HG02610 (cell line): ENCODE data around the gene TKT.
"Not testable (repeated sequence)": the region's sequence is repeated elsewhere in the genome, so short reads cannot be mapped to it uniquely, and the experiment has no call there.

Experiments
- ATAC-seq: cut with Tn5 transposase; IDR thresholded peaks from one replicate; pipeline ENCODE4 v1.9.1; 2021; ENCODE audit warnings: mild to moderate bottlenecking, moderate library complexity; ENCODE audit not compliant: unreplicated experiment

The TKT gene, protein sequence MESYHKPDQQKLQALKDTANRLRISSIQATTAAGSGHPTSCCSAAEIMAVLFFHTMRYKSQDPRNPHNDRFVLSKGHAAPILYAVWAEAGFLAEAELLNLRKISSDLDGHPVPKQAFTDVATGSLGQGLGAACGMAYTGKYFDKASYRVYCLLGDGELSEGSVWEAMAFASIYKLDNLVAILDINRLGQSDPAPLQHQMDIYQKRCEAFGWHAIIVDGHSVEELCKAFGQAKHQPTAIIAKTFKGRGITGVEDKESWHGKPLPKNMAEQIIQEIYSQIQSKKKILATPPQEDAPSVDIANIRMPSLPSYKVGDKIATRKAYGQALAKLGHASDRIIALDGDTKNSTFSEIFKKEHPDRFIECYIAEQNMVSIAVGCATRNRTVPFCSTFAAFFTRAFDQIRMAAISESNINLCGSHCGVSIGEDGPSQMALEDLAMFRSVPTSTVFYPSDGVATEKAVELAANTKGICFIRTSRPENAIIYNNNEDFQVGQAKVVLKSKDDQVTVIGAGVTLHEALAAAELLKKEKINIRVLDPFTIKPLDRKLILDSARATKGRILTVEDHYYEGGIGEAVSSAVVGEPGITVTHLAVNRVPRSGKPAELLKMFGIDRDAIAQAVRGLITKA

DNA sequence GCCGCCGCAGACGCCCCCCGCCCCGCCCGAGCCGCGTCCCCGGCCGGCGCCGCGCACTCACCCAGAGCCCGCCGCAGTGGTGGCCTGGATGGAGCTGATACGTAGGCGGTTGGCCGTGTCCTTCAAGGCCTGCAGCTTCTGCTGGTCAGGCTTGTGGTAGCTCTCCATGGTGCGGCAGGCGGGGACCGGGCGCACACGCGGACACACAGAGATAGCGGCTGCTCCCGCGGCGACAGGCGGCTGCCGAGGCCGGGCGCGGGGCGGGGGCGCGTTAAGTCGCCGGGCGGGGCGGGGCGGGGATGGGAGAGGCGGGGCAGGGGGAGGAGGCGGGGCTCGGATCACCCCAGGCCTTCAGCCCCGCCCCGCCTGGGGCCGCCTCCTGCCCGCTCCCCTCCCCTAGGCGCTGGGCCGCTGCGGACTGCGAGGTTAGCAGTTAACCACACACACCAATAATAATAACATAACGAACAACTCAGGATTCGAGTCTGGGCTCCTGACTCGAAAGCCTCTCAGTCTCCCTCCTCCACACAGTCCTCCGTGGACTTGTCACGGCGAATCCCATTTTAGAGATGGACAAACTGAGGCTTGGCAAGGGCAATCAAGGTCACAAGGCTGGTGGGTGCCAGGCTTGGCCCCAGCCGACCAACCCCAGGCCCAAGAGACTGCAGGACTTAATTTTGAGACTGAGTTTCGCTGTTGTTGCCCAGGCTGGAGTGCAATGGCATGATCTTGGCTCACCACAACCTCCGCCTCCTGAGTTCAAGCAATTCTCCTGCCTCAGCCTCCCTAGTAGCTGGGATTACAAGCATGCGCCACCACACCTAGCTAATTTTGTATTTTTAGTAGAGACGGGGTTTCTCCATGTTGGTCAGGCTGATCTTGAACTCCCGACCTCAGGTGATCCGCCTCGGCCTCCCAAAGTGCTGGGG is at the start of gene TKT:
Gene TKT (minus strand): TSS at position 248 of the 929 bp plus-strand sequence. CDS start 80 bp downstream, at position 168.
- peak; percentile 67 for ATAC-seq

DNA sequence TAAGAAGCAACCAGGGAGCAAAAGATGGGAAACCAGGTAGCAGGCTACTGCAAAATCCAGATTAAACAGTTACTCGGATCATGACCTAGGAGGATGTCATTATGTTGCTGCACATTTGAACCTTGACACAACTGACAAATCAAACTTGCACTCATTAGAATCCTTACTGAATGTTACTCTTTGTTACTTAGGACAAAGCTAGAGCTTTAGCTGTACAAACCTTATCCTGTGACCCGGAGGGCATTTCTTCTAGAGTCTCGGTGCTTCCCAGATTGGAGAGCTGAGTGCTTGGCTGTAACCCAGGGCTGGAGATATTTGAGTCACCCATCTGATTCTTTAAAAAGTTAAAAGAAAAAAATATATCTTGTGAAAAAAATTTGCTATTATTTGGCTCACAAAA is 48.1 kb upstream of the TKT start:
- no peak for ATAC-seq

DNA sequence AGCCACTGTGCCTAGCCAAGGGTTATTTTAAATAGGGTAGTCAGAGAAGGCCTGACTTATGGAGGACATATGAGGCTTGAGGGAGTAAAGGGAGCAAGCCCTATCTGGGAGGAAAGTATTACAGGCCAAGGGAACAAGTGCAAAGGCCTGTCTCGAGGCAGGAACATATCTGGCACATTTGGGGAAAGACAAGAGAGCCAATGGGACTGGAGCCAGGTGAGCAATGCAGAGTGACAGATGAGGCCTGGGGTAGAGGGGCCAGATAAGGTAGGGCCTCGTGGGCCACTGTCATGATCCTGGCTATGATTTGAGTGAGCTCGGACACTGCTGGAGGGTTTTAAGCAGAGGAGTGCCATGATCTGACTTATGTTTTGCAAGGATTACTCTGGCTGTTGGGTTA is 47.7 kb upstream of the TKT start:
- ATAC-seq = no peak

DNA sequence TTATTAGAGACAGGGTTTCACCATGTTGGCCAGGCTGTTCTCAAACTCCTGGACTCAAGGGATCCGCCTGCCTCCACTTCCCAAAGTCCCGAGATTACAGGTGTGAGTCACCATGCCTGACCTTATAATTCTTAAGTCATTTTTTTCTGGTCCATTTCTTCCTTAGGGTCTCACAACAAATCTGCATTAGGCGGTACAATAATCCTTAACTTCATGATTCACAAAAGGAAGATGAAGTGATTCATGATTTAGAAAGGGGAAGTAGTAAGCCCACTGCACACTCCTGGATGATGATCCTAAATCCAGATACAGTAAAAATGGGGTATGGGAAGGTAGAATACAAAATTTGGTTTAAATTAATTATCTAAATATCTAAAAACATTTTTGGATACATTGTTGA is 45.0 kb upstream of the TKT start:
- ATAC-seq = no peak

DNA sequence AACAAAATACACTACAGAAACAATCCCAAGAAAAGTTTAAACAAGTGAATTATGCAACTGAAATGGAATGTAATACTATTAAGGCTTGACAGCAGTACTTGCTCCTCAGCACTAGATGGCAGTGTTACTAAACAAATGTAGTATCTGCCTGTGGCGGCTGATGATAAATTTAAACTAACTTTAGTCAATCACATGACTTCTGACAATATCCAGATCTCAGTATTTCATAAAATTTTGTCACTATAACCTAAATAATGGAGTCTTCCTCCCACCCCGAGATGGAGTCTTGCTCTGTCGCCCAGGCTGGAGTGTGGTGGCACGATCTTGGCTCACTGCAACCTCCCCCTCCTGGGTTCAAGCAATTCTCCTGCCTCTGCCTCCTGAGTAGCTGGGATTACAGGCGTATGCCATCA is 43.8 kb upstream of the TKT start:
- ATAC-seq = not testable (repeated sequence)

DNA sequence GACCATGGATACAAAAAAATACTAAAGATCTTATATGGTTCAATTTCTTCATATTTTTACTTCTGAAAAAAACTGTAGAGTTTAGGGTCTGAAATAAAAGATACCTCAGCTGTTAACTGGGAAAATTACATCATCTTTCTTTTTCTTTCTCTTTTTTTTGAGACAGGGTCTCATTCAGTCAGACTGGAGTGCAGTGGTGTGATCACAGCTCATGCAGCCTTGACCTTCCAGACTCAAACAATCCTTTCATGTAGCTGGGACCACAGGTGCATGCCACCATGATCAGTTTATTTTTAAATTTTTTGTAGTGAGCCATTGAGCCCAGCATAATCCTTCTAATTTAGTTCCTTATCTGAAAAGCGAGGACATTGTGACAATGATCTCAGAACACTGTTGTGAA is 39.6 kb upstream of the TKT start:
- no peak for ATAC-seq

DNA sequence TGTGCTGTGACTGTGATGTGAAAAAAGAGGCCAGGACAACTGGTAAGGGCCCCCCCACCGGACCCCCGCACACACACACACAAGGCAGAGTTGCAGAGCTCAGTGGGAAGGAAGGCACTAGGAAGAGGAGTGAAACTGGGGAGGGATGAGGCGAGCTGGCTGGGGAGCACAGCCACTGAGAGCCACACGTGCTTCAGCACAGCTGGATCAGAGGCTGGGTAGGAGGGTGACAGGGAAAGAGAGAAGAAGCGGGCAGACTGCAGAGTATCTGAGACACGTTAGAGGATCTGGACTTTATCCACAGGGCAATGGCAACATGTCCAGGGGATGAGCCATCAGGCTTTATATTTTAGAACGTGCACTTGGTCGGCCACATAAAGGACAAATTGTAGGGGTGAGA is 38.0 kb upstream of the TKT start:
- no peak for ATAC-seq

DNA sequence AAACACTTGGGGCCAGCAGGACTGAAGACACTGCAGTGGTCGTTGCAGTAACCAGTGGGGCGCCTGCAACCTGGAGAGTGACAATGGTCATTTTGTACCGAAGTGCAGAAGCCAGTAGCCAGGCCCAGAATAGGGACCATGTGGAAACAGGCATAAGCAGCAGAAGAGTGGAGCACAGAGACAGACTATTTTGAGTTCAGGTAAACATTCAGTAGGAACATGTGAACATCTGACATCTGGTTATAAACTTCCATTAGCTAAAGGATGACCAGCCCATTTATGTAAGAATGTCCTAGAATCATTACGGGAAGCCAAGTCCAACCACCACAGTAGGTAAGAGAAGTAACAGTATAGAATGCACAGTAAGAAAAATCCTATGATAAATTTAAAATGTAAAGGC is 32.4 kb upstream of the TKT start:
- no peak for ATAC-seq

DNA sequence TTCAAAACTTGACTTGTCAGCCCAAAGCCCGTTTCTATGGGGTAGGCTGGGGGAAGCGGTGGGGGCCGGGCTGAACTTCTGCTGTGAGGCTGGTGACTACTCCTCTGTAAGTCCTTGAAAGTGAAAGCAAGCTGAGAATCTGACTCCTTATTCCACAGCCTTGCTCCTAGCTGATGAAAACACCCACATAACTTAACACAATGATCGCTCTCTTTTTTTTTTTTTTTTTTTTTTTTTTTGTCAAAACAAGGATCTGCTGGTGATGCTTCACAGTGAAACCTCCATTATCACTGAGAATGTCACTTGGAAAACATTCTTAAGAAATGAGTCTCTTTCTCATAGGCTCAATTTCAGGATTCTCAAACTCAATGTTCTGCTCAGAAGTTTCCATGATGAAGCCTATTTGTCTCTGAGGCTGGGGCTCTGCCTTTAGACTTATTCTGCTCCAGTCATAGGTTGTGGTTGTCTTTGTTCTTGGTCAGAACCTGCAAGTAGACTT is 31.4 kb upstream of the TKT start:
- no peak for ATAC-seq

DNA sequence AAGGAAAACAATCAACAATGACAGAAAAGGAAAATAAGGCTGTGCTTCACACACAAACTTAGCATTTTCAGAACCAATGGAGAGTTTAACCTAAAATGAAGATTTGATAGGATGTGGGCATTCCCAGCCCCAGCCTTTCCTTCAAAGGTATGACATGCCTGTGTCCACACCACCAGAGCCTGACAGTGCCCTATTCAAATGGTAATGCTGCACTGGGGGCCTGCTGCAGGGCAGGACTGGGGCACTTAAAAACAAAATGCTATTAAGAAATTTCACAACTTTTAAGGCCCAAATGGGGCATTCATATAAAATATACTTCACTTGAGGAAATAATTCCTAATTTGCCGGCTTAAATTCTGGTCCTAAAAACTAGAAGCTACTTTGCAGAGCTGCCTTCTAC is 30.9 kb upstream of the TKT start:
- ATAC-seq = no peak

DNA sequence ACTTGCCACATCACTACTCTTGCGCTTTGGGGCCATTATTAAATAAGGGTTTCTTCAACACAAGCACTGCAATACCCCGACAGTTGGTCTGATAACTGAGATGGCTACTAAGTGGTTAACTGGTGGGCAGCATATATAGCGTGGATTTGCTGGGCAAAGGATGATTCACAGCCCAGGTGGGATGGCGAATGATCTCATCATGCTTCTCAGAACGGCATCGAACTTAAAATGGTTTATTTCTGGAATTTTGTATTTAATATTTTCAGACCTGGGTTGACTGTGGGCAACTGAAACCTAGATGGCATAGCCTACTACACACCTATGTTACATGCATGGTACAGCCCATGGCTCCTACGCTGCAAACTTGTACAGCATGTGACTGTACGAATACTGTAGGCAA is 26.8 kb upstream of the TKT start:
- ATAC-seq = no peak

DNA sequence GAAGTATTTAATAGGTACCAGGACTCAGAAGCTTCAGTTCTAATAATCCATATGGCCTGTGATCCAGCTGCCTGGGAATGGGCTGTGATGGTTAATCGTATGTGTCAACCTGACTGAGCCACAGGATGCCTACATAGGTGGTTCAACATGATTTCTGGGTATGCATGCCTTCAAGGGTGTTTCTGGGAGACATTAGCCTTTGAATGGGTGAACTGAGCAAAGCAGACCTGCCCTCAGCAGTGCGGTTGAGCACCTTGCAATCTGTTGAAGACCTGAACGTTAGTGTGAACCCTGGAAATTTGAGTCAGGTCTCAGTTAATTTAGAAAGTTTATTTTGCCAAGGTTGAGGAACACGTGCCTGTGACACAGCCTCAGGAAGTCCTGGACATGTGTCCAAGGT is 22.8 kb upstream of the TKT start:
- no peak for ATAC-seq

DNA sequence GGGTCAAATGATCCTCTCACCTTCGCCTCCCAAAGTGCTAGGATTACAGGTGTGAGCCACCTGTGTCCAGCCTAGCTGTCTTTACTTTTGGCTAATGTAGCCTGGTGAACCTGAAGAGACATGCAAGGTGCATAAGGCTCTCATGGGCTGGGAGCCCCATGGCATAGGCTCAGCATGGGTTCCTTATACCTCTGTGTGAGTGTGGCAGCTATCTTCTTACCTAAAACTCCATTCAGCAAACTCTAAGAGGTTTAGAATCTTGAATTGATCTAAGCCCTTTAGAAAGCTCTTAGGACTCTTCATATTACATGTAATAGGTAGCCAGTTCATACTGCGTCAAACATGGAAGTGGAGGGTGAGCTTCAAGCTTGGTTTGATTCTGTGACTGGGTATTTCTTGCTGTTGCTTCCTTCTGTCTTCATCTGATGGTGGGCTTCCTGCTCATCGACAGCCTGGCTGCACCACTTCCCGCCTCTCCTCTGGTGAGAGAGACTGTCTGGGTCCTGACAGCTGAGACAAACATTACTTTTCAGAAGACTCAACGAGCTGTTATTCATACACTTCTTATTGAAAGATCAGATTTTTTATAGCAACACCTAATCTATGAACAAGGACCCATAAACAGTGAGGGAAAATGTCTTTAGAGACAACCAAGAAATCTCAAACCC is 19.2 kb upstream of the TKT start:
- no peak for ATAC-seq

DNA sequence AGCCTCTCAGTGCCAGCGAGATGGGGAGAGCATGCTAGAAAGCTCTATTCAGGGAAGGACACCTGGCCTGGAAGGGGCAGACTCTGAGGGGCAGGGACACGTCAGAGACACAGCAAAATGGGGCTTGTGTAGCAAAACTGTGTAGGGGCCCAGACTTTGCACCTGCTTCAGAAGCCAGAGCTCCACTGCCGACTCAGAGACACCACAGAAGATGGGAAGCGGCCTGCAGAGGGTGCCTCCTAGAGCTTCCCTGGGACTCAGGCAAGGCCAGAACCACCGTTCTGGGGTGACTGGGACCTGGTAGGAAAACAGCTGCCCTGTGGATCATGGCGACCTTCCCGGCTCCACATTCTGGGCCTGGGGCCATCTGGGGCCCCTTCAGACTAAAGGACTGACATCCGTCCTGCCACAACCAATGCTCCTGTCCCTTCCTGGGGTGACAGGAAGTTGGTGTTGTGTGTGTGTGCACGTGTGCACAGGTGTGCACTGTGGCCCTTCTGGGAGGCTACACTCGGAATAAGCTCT is 17.4 kb upstream of the TKT start:
- ATAC-seq = no peak

DNA sequence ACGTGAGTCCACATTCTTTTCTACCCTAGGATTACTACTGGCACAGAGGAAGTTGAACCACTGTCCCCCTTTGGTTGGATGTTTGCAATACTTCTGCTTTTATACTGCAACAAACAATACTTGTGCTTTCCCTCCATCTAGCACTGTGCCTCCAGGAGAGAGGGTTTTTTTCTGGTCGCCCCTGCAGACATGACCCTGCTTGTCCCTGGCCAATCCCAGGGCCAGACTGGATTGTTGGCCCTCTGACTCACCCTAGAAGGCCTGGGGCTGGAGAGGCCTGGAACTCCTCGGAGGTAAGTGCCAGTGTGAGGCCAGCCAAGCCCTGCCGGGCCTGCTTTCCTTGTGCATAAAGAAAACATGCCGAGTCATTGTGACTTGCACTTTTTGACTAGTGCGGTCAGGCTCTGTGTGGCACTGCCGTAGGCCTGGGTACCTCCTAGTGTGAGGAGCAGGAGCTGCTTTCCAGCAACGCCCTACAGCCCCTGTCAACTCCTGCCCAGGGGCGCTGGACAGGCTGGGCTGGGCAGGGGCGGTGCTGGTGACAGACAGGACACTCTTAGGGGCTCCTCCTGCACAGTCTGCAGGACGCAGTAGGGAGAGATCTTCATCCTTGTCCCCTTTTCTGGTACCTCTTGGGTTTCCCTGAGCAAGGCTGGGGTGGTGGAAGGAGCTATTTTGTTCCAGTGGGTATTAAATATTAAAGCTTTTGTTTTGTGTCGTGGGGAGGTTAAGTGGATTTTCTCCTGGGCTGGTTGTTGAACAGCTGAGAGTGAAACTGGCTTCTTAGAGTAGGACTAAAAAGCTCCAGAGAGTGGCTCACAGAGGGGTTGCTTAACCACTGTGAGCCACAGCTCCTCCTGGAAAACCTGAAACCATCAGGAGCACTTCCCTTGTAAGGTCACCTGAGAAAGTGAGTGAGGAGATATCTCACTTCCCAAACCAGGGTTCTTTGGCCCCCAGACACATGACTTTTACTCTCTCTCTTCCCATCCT is 14.4 kb upstream of the TKT start:
- ATAC-seq = peak; percentile 73

DNA sequence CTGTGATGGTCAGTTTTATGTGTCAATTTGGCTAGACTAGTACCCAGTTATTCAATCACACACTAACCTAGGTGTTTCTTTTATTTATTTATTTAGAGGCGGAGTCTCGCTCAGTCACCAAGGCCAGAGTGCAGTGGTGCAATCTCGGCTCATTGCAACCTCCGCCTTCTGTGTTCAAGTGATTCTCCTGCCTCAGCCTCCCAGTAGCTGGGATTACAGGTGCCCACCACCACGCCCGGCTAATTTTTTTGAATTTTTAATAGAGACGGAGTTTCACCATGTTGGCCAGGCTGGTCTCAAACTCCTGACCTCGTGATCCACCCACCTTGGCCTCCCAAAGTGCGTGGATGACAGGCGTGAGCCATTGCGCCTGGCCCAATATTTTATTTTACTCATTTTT is 13.4 kb upstream of the TKT start:
- not testable (repeated sequence) for ATAC-seq

DNA sequence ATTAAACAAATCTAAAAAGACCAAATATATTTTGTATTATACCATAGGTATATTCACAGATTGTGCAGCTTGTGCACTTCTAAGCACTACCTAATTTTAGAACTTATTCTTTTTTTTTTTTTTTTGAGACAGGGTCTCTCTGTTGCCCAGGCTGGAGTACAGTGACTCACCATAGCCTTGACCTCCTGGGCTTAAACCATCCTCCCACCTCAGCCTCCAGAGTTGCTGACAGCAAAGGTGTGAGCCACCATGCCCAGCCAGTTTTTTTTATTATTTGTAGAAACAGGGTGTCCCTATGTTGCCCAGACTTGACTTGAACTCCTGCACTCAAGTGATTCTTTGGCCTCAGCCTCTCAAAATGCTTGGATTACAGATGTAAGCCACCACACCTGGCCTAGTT is 11.9 kb upstream of the TKT start:
- ATAC-seq = no peak

DNA sequence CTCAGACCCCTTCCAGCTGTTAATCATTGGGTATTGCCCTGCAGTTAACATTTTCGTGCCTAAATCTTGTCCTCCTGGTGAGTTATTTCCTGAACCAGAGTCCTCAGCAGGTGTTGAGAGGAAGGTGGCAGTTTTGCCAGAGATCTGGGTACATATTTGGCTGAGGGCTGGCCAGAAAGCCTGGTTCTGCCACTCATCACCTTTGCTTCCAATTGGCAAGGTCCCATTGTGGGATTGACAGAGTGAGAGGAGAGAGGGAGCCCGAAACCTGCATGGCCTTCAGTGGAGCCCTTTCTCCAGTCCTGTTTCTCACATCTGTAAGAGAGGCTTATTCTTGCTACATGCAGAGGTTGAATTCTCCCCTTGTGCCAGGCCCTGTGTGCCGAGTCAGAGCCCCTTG is 8.9 kb upstream of the TKT start:
- no peak for ATAC-seq

DNA sequence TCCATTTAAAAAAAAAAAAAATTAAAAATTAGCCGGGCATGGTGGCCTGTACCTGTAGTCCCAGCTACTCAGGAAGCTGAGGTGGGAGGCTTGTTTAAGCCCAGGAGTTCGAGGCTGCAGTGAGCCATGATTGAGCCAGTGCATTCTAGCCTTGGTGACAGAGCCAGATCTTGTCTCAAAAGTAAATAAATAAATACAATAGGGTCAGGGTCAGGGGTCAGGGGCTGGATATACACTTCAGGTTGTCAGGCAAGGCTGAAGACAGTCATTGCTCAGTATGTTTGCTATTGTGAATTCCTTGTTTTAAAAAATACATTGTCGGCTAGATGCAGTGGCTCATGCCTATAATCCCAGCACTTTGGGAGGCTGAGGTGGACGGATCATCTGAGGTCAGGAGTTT is 8.1 kb upstream of the TKT start:
- ATAC-seq = no peak
